Calu3 (cell line): ENCODE data around the gene ZBTB38. TPM values are rescaled to one million over a fixed set of nuclear protein-coding genes. Genes with fewer than 3 reads are reported as not detected.

Experiments
- BruUV-seq: library from RNA; stranded (reverse); fragments of 400-500 nt; replicated peaks from 2 replicates; lab custom pipeline; 2021; lab: Mats Ljungman, UMichigan
- CTCF ChIA-PET: fragments of 300-600 bp; sonication (Branson Sonifier 250); formaldehyde crosslinking; loops from one replicate; lab custom pipeline; 2022; ENCODE audit warnings: antibody characterized with exemption; lab: Charles Lee
- DNase-seq: peaks from one replicate; pipeline ENCODE4 v3.0.0; 2022
- H3K27ac Mint-ChIP-seq: one replicate; pipeline ENCODE4 v1.8.0; 2022; ENCODE audit warnings: mixed read lengths; ENCODE audit not compliant: unreplicated experiment
- H3K27me3 Mint-ChIP-seq: one replicate; pipeline ENCODE4 v1.8.0; 2022; ENCODE audit warnings: mixed read lengths; ENCODE audit not compliant: unreplicated experiment
- H3K36me3 Mint-ChIP-seq: one replicate; pipeline ENCODE4 v1.8.0; 2022; ENCODE audit warnings: mild to moderate bottlenecking, moderate library complexity, mixed read lengths; ENCODE audit not compliant: insufficient read depth, unreplicated experiment
- H3K4me1 Mint-ChIP-seq: one replicate; pipeline ENCODE4 v1.8.0; 2022; ENCODE audit warnings: mild to moderate bottlenecking, low read depth, mixed read lengths; ENCODE audit not compliant: unreplicated experiment
- H3K4me3 Mint-ChIP-seq: one replicate; pipeline ENCODE4 v1.8.0; 2022; ENCODE audit warnings: mild to moderate bottlenecking, low read depth, moderate library complexity, mixed read lengths; ENCODE audit not compliant: unreplicated experiment
- H3K9me3 Mint-ChIP-seq: one replicate; pipeline ENCODE4 v1.8.0; 2022; ENCODE audit warnings: low read depth, mixed read lengths; ENCODE audit not compliant: unreplicated experiment
- CTCF ChIP-seq: fragments of 200-600 bp; IDR thresholded peaks from one replicate; pipeline ENCODE4 v1.8.0; 2022; ENCODE audit warnings: antibody characterized with exemption; ENCODE audit not compliant: unreplicated experiment
- intact Hi-C: fragments of 100-400 bp; cut with micrococcal nuclease; formaldehyde crosslinking; loops from one replicate; pipeline ENCODE4 v1.10.0; 2022; ENCODE audit not compliant: unreplicated experiment
- total RNA-seq: library from RNA; stranded (reverse); gene quantifications from 2 replicates; pipeline ENCODE4 v1.2.3, GENCODE V29; 2022

Gene ZBTB38
- total RNA-seq, 1 experiment from 2014 or later = 95.9 TPM

DNA sequence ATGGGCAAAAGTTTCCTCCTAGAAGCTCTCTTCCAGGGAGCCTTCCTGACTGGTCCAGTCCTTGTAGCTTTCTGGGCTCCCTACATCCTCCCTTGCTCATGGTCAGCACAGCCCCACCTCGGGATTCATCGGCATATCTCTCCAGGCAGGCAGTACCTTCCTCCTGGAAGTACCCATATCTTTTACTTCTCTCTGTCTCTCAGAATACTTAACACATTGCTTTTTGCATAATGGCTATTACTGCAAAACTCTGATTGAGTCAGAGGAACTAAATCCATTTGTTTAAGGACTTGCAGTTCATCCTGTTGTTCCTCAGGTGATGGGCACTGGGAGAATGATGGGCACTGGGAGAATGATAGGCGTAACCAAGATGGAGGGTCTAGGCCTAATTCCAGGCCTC is 13.8 kb upstream of the ZBTB38 start:
- CTCF ChIA-PET = interaction anchor here (1.2 kb wide), 1 partner anchor 43 kb away, joined by 3 read pairs; no protein-coding TSS in a partner anchor
- TF ChIP-seq CTCF = no peak
- intact Hi-C loops = no loop called here
- DNase-seq = no peak
- no peak overlapping the region for H3K27ac Mint-ChIP-seq
- no TSS peak for BruUV-seq
- H3K9me3 Mint-ChIP-seq = no peaks in the 10 kb centered on the region
- H3K4me1 Mint-ChIP-seq = no peaks in the 10 kb centered on the region
- H3K4me3 Mint-ChIP-seq = no peak overlapping the region
- no peaks in the 10 kb centered on the region for H3K36me3 Mint-ChIP-seq
- H3K27me3 Mint-ChIP-seq = peaks cover 35% of the 10 kb centered on the region

DNA sequence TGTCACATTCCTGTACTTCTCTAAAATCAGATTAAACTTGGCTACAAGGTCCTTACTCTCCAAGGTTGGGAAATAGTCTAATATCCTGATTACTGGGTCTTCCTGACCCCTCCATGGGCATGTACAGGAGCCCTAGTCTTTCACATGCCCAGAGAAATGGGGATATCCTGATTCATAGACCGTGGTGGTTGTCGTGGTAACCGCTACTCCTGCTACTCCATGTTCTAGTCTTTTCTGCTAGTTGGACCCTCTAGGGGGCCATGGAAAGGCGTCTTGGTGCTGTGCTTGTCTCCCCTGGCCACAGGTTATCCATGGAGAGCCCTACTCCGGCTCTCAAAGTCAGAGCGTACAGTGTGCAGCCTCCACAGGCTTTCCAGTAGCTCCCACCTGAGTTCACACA is 13.1 kb upstream of the ZBTB38 start:
- no peaks in the 10 kb centered on the region for H3K36me3 Mint-ChIP-seq
- no peak for DNase-seq
- intact Hi-C loops = no loop called here
- H3K4me3 Mint-ChIP-seq = no peak overlapping the region
- CTCF ChIA-PET = interaction anchor here (1.2 kb wide), 1 partner anchor 44 kb away, joined by 3 read pairs; no protein-coding TSS in a partner anchor
- peaks cover 35% of the 10 kb centered on the region for H3K27me3 Mint-ChIP-seq
- no peak overlapping the region for H3K27ac Mint-ChIP-seq
- H3K4me1 Mint-ChIP-seq = no peaks in the 10 kb centered on the region
- BruUV-seq = no TSS peak
- no peak for TF ChIP-seq CTCF
- no peaks in the 10 kb centered on the region for H3K9me3 Mint-ChIP-seq

DNA sequence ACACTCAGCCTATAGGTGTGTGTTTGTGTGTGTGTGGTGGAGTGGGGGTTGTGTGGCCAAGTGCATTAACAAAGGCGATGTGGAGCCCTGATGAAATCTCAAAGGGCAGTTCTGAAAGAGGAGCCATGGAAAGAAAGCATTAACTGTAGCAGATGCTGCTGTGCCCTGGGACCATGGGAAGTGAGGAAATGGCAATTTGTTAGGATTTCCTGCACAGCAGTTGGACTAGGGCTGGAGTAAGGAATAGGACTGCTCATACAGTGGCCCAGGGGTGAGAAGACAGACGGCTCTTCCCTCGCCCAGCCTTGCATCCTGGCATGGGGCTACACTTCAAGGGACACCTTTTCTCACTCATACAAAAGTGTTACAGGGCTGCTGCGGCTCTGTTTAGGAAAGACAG is 12.3 kb upstream of the ZBTB38 start:
- no peak for DNase-seq
- CTCF ChIA-PET = no interaction called here
- intact Hi-C loops = no loop called here
- no TSS peak for BruUV-seq
- Mint-ChIP-seq H3K4me3 (no peak overlapping the region), H3K27ac (no peak overlapping the region), H3K9me3 (no peaks in the 10 kb centered on the region), H3K4me1 (peaks cover 7% of the 10 kb centered on the region), H3K27me3 (peaks cover 35% of the 10 kb centered on the region), H3K36me3 (no peaks in the 10 kb centered on the region)
- no peak for TF ChIP-seq CTCF

DNA sequence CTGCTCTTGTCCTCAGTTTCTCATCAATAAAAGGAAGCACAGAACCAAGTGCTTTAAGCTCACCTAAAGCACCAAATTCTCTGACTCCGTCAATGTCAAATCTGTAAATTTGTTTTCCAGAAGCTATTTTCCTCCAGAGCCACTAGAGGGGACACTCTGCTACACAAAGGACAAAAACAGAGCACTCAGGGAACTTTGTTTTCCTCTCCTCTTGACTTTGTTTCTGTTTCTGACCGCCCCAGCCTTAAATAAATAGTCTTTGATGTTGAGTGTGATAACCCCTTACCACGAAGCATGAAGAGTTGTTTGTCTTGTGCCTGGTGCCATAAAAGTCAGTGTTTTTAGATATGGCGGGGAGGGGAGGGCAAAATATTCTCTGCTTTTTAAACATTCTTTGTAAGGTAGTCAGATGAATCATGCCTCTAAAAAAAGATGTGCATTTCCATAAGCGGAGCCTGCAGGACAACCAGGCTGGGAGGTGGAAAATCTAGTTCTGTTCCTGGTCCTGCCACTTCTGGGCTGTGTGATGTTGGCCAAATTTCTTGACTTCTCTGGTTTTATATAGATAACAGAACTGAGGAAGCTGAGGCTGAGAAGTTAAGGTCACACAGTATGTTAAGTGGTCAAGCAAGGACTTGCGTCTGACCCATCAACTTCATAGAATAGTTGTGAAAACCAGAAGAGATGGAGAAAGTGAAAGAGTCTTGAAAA is 7.3 kb upstream of the ZBTB38 start:
- H3K4me1 Mint-ChIP-seq = peaks cover 35% of the 10 kb centered on the region
- H3K27me3 Mint-ChIP-seq = no peaks in the 10 kb centered on the region
- H3K9me3 Mint-ChIP-seq = peaks cover 4% of the 10 kb centered on the region
- peak overlapping the region; percentile 11 for H3K4me3 Mint-ChIP-seq
- peak; percentile 69 for DNase-seq
- H3K36me3 Mint-ChIP-seq = no peaks in the 10 kb centered on the region
- peak; percentile 86 for TF ChIP-seq CTCF
- CTCF ChIA-PET = interaction anchor here (0.6 to 2.9 kb wide), 25 partner anchors 9 to 199 kb away, joined by 3 to 39 read pairs (median 5); partner anchors contain the start of gene RASA2
- intact Hi-C loops = loop anchor here (1.0 to 5.0 kb wide), 4 partner anchors 48 to 201 kb away; no protein-coding TSS in a partner anchor
- H3K27ac Mint-ChIP-seq = peak overlapping the region; percentile 32
- BruUV-seq = no TSS peak
